Liver (tissue), 3 donors: ENCODE data around the gene DGKB.

Experiments
- CTCF ChIP-seq: fragments of 150-350 bp; IDR thresholded peaks from 2 replicates; pipeline ENCODE4 v1.5.1; 2017; ENCODE audit warnings: improper control_type of control experiment, low read depth, low read length; ENCODE audit not compliant: missing input control
- RAD21 ChIP-seq, 2 donors: IDR thresholded peaks; 2 replicates each; pipeline ENCODE4 v1.6.1; 2016; ENCODE audit warnings: antibody characterized with exemption in 2 of 2, mild to moderate bottlenecking in 2 of 2
- REST ChIP-seq: IDR thresholded peaks from 2 replicates; pipeline ENCODE4 v1.6.1; 2016; ENCODE audit warnings: antibody characterized with exemption, mild to moderate bottlenecking
- RXRA ChIP-seq, 2 donors: IDR thresholded peaks; 2 replicates each; pipeline ENCODE4 v1.6.1; 2017 to 2018; ENCODE audit warnings: antibody characterized with exemption in 2 of 2, mild to moderate bottlenecking in 1 of 2
- TAF1 ChIP-seq: conservative IDR thresholded peaks from 2 replicates; pipeline ENCODE4 v1.6.1; 2016; ENCODE audit warnings: antibody characterized with exemption, mild to moderate bottlenecking
- YY1 ChIP-seq: IDR thresholded peaks from 2 replicates; pipeline ENCODE4 v1.6.1; 2016; ENCODE audit warnings: antibody characterized with exemption, mild to moderate bottlenecking
- donor health status: healthy.
- donor health status: healthy.

- no peak for TF ChIP-seq TAF1
- TF ChIP-seq CTCF, result no peak
- no peak for TF ChIP-seq REST
- TF ChIP-seq RXRA (IDR thresholded peaks at IDR 0.05), result no peak
- TF ChIP-seq RAD21 (IDR thresholded peaks at IDR 0.05), result no peak
- TF ChIP-seq YY1, result no peak
Measured at GRCh38 chr7:14510268-14510667, 392.3 kb downstream of the DGKB start.
